SH-SY5Y (cell line): ENCODE results near the gene TSPEAR.

ENCODE experiments used
- GATA2 ChIP-seq: IDR thresholded peaks from 2 replicates; pipeline ENCODE4 v1.6.1; 2011; ENCODE audit warnings: mild to moderate bottlenecking, low read depth, low read length
- GATA3 ChIP-seq: IDR thresholded peaks from 2 replicates; pipeline ENCODE4 v1.6.1; 2011; ENCODE audit warnings: low read depth, mild to moderate bottlenecking, low read length, moderate library complexity

- TF ChIP-seq GATA2 (no peak), GATA3 (no peak)
Measured at GRCh38 chr21:44727757-44728156, 16.4 kb upstream of the TSPEAR start.
